LNCaP clone FGC (cell line): Measurements from ENCODE around the gene PPFIBP1.

Experiments used
- DNase-seq: peaks from one replicate; pipeline ENCODE4 v3.0.0-alpha.2; 2011; ENCODE audit warnings: low read depth
- H3K4me3 ChIP-seq: 2 replicates; pipeline ENCODE4 v1.5.1; 2011; ENCODE audit warnings: mild to moderate bottlenecking, low read depth, low read length, control low read depth
- TF ChIP-seq, protein P1 (sequence below): IDR thresholded peaks from 2 replicates; pipeline ENCODE4 v1.5.1; 2012; ENCODE audit warnings: mild to moderate bottlenecking; ENCODE audit not compliant: control insufficient read depth, insufficient read depth; ENCODE audit errors: extremely low read depth

PPFIBP1 gene

GRCh38 chr12:27502021-27502435, 22.0 kb upstream of the PPFIBP1 start:
- TF ChIP-seq, protein P1, sequence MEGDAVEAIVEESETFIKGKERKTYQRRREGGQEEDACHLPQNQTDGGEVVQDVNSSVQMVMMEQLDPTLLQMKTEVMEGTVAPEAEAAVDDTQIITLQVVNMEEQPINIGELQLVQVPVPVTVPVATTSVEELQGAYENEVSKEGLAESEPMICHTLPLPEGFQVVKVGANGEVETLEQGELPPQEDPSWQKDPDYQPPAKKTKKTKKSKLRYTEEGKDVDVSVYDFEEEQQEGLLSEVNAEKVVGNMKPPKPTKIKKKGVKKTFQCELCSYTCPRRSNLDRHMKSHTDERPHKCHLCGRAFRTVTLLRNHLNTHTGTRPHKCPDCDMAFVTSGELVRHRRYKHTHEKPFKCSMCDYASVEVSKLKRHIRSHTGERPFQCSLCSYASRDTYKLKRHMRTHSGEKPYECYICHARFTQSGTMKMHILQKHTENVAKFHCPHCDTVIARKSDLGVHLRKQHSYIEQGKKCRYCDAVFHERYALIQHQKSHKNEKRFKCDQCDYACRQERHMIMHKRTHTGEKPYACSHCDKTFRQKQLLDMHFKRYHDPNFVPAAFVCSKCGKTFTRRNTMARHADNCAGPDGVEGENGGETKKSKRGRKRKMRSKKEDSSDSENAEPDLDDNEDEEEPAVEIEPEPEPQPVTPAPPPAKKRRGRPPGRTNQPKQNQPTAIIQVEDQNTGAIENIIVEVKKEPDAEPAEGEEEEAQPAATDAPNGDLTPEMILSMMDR, result no peak
- no peak for DNase-seq
- H3K4me3 ChIP-seq, result no peak overlapping the region

DNA sequence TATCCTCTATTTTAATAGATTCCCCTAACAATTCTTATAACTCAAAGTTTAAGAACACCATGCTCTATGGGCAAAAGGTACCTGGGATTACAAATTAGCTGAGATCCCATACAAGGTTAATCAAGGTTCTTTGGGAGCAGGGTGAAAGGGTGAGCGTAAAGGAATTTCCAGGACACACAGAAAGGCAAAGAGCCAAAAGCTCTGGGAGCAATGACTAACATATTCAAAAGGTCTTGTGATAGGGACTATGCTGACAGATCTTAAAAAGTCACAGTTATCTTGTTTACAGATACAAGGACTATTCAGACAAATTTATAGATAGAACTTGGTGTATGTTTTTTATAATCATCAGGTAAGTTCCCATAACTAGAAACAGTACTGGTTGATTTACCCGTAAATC, 19.5 kb upstream of the PPFIBP1 start:
- no peak for DNase-seq
- H3K4me3 ChIP-seq, result no peak overlapping the region
- TF ChIP-seq, protein P1, result no peak

GRCh38 chr12:27505109-27505508, 18.9 kb upstream of the PPFIBP1 start:
- H3K4me3 ChIP-seq, result no peak overlapping the region
- TF ChIP-seq, protein P1, result no peak
- no peak for DNase-seq

DNA sequence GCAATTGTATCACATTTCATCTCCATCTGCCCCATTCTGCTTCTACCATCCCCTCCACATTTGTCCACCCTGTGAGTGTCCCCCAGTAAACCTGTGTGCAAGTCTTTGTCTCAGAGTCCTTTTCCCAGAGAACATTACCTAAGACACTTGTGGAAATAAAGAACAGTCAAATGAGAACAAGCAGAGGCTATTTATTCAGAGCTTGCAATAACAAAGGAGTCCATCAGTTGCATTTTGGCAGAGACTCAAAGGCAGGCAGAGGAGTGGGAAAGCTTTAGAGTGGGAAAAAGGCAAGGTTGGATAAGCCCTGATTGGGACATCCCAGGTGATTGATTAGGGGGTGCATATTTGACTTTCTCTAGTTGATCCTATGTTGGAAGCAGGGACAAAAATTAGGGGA, 18.2 kb upstream of the PPFIBP1 start:
- no peak for DNase-seq
- no peak overlapping the region for H3K4me3 ChIP-seq
- TF ChIP-seq, protein P1, result no peak

GRCh38 chr12:27506645-27507189, 17.3 kb upstream of the PPFIBP1 start:
- no peak for DNase-seq
- TF ChIP-seq, protein P1, result no peak
- no peak overlapping the region for H3K4me3 ChIP-seq

GRCh38 chr12:27508736-27509431, 15.1 kb upstream of the PPFIBP1 start:
- no peak for DNase-seq

More at GRCh38 chr12:27508736-27509431, 15.1 kb upstream of the PPFIBP1 start:
- H3K4me3 ChIP-seq, result no peak overlapping the region
- TF ChIP-seq, protein P1, result no peak
